Measurements from ENCODE around the gene LRRC28.
A peak's percentile ranks its signal among the peaks of the same experiment; 100 is the strongest.

Gene LRRC28

DNA sequence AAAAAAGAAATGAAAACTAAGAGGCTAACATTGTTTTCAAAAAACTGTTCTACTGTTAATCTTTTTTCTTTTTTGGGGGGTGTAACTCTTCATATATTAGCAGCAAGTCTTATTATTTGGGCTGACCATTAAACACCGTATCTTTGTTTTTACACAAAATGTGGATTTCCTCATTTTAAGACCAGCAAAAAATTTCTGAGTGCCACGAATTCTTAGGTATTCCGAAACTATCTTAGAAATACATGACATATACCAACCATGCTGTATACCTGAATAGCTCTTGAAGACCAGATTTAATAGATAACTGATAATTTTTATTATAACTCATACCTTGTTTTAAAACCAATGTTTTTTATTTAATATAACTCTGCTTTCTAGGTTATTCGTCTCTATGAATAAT lies 1.3 kb upstream of the LRRC28 start:
- DNase-seq, result no peak

GRCh38 chr15:99250494-99250856 lies 806 bp upstream of the LRRC28 start:
- DNase-seq, result no peak

DNA sequence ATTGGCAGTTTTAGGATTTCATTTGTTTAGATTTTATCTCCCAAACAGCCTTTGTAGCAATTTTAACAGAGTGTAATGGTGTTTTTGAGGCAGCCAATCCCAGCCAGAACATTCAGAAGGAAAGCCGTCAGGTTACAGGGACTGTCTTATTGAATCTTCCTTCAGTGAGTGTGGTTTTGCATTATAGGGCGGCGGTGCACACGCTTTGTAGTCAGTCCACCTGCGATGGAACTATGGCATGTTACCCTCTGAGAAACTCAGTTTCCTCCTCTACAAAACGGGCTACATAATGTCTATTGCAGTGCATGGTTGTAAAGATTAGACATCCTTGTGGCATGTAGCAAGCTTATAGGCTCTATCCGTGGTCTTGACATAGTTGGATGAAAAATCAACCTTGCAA lies 1.0 kb downstream of the LRRC28 start:
- DNase-seq, result no peak

GRCh38 chr15:99253381-99254090 lies 2.3 kb downstream of the LRRC28 start:
- DNase-seq, result no peak

DNA sequence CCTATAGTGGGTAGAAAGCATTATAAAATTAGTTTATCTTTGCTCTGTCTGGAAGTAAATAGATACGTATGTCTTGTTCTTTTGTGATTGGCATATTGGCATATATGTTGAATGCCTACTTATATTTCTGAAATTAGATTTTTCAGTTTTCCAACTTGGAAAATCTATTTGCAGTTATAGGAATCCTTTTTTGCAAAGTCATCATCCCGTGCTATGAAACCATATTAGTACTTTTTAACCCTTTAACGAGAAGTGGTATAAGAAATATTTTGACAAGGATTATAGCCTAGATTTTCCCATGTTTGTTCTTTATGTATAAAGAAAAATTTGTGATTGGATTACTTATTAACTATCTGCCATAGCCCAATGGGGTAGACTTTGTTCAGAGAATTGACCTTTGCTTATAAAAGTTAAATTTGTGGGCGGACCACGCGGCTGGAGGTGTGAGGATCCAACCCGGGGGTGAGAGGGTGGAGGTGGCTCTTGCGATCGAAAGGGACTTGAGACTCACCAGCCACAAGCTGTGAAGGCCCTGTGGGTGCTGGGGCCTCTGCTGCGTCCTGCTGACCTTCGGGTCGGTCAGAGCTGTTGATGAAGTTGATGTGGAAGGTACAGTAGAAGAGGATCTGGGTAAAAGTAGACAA lies 5.9 kb downstream of the LRRC28 start:
- no peak for DNase-seq

- DNase-seq, result no peak
Measured at GRCh38 chr15:99264125-99264524, 12.8 kb downstream of the LRRC28 start.

- no peak for DNase-seq
Measured at GRCh38 chr15:99265541-99266070, 14.3 kb downstream of the LRRC28 start.

DNA sequence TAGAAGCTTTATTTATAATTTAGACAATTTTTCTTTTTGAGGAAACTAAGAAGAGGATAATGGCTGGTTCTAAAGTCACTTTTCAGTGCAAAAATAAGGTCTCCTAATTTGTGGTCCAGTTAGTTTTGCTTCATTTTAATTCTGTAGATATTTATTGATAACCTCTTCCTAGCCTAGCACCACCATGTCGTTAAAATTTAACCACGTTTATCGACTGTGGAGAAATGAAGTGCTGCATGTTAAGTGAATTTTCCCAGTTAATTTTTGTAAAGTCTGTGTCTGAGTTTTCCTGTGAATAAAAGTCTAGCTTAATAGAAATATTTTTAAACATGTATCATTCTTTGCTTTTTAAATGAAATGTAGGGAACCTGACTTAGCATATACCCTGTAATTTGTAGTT lies 16.7 kb downstream of the LRRC28 start:
- DNase-seq, result no peak

DNA sequence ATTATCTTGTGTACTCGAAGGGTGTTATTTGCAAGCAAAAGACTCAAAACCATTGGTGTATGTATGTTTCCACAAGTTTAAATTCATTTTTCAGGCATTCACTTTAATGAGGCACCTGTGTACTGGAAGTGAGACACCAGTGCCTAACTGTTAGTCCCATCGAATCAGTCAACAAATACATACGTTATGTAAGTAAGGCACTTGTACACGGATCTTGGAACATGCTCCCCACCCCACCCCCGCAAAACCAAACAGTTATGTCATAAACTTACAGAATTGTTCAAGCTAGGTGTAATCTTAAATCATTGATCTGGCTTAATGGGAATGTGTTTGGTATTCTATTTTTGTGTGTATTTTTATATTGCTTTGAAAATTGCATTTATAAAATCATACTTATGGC lies 17.1 kb downstream of the LRRC28 start:
- no peak for DNase-seq

DNA sequence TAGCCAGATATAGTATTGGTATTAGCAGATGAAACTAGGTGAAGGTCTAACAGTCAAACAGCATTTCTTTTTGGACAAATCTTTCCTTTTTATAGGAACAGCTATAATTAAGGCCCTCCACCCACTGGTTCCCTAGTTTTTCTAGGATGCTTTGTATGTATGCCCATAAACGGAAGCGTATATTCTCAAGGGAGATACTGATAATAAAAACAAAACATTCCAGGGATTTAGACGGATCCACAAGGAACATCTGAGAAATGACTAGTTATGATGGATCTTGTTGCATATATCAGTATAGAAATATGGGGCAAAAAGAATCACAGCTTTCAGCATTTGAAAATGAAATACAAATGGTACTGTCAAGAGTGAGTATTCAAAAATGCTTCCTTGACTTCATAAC lies 22.5 kb downstream of the LRRC28 start:
- DNase-seq, result no peak

- no peak for DNase-seq
Measured at GRCh38 chr15:99275061-99275460, 23.8 kb downstream of the LRRC28 start.

GRCh38 chr15:99275525-99276128 lies 24.3 kb downstream of the LRRC28 start:
- DNase-seq, result no peak

DNA sequence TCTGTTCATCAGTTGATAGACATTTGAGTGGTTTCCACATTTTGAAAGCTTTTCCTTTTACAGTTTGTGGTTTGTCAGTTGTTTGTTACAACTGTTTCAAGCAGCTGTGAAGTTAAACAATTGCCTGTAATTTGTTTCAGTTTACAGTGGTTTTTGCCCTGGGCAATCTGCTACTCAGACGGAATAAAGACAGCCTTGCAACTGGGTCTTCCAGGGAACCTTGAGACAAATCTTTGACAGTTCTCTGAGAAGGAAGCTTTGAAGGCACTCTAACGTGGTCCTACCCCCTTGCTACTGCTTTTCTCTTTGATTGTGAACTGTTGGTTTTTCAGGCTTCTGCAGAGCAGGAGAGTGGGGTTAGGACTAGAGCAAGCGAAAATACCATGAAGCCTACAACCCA lies 28.0 kb downstream of the LRRC28 start:
- no peak for DNase-seq

DNA sequence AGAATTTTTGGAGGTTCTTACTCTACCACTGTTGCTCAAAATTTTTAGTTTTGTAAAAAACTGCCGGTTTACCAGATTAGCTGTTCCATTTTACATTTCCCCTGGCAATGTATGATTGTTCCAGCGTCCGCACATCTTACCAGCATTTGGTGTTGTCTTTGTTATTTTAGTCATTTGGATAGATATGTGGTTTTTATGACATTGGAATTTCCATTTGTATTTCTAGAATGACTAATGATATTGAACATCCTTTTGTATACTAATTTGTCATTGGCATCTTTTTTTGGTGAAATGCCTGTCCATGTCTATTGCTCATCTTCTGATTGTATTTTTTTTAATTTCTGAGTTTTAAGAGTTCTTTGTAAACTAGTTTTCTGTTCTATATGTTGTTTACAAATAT lies 28.5 kb downstream of the LRRC28 start:
- no peak for DNase-seq

DNA sequence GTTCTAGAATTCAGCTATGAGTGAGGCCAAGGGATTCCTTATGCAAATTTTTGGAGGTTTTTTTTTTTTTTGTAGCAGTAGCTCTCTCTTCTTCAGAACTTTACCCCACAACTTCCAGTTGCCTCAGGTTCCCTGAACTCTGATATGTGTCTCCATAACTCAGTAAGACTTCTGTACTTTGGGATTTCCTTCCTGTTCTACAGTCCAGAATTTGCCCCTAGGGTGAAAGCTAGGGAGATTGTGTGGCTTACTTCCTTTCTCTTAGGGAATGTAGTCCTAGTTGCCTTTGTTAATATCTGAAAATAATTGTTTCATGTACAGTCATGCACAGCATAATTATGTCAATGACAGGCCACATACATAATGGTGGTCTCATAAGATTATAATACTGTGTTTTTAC lies 30.8 kb downstream of the LRRC28 start:
- DNase-seq, result no peak

GRCh38 chr15:99282586-99282985 lies 31.3 kb downstream of the LRRC28 start:
- no peak for DNase-seq

- no peak for DNase-seq
Measured at GRCh38 chr15:99283717-99284116, 32.4 kb downstream of the LRRC28 start.

DNA sequence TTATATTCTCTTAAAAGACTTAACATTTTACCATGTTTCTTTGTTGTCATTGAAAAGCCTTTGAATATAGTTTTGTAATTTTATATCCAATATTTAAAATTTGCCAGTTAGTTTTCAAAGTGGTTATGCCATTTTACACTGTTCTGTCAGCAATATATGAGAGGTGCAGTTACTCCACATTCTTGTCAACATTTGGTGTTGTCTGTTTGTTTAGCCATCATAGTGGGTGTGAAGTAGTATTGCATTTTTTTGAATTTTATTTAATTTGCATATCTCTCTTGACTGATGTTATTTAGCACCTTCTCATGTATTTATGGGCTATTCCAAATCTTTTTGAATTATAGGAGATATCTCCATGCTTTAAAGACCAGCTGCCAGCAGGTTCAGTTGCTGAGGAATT lies 40.4 kb downstream of the LRRC28 start:
- DNase-seq, result no peak

DNA sequence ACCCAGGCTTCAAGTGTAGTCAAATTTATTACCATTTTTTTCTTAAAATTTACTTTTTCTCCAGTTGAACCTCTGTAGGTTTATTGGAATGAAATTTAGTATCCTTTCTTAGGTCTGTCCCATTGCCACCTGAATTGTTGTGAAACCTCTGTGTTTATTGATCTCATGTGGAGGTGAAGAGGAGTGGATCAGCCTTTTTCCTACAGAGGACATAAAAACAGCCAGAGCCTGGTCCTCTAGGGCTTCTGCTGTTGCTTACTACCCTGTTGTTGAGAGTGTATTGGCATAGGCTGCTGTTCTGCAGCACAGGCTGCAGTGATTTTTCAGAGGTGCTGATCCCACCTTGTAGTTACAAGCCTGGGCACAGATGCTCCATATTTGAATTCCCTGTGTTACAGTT lies 44.6 kb downstream of the LRRC28 start:
- no peak for DNase-seq

DNA sequence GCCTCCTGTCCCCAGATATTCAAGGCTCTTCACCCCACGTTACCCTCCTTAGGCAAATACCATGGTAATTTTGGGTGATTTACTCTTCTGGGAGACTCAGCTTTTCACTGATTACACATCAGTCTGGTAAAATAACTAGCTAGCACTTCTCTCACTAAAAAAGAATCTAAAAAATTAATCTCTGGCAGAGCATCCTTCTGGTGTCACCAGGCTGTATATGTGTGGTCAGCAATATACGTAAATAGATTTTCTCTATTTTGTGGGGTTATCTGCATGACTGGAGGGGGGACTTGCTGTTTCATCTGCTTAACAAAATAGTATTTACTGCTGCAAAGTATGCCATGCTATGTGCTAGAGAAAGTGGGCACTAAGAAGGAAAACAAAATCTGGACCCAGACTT lies 45.1 kb downstream of the LRRC28 start:
- DNase-seq, result no peak

GRCh38 chr15:99303907-99304306 lies 52.6 kb downstream of the LRRC28 start:
- no peak for DNase-seq

DNA sequence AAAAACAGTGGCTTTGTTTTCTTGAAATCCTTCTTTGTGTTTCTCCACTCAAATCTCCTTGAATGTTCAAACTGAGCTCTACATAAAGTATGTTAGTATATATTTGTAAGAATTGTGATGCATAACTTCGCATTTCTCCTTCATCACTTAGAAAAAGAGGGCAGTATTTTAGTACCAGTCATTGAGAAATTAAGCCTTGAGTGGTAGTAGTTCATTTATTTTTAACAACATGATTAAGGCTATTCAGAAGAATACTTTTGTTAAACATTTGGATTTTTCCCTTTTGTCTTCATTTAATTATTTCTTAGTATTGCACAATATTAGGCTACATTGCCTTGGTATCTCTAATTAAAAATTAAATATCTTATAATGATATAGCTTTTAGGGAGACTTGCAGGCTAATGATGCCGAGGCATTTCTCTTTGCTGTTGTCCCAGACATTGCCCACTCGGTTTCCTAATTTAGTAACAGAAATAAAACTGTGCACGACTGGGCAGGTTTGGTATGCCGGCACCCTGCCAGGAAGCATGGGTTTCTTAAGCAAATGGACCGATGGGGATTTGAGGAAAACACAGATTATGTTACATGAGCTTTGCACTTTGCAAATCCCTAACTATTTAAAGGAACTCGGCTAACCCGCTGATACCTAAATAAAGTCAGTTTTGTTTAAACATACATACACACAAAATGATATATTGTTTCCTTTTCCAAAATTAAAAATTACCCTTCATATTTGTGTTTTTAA lies 54.7 kb downstream of the LRRC28 start:
- DNase-seq, result peak; percentile 51

- peak; percentile 69 for DNase-seq
Measured at GRCh38 chr15:99306694-99307338, 55.5 kb downstream of the LRRC28 start.

Data from NCI-H1417 treated with DMSO at 0.1 percent for 48 hours (cell line).